H1 (cell line): ENCODE measurements around the gene PKP3. TPM values are rescaled to one million over a fixed set of nuclear protein-coding genes. Genes with fewer than 3 reads are reported as not detected.

Experiments used
- CTCF ChIA-PET: fragments of 300-600 bp; sonication (Branson Sonifier 250); formaldehyde crosslinking; loops from one replicate; lab custom pipeline; 2021; ENCODE audit not compliant: partially characterized antibody; lab: Charles Lee
- POLR2A ChIA-PET: fragments of 300-600 bp; sonication (Branson Sonifier 250); formaldehyde crosslinking; loops from one replicate; lab custom pipeline; 2021; ENCODE audit warnings: inconsistent platforms; ENCODE audit not compliant: partially characterized antibody; lab: Charles Lee
- DNase-seq, 2 experiments: peaks; one replicate each; pipeline versions ENCODE4 v3.0.0 to v3.0.0-alpha.2; 2010 to 2022; ENCODE audit warnings: low spot score in 2 of 2, low read depth in 1 of 2, mixed read lengths in 1 of 2
- FAIRE-seq: peaks from 2 replicates; lab custom pipeline; 2011; peaks lifted over from hg19 to GRCh38; lab: Jason Lieb, UNC
- H2AFZ ChIP-seq: 2 replicates; pipeline ENCODE4 v1.8.1; 2012; ENCODE audit warnings: low read length, inconsistent platforms
- H2AK5ac ChIP-seq: 2 replicates; pipeline ENCODE4 v1.6.1; 2013; ENCODE audit warnings: low read depth, low read length
- H2BK120ac ChIP-seq: replicated peaks from 2 replicates; pipeline ENCODE3; 2013; ENCODE audit warnings: low read depth, low read length, inconsistent platforms
- H2BK12ac ChIP-seq: 2 replicates; pipeline ENCODE4 v1.6.1; 2013; ENCODE audit warnings: low read depth, low read length
- H2BK15ac ChIP-seq: 2 replicates; pipeline ENCODE4 v1.6.1; 2013; ENCODE audit warnings: low read length
- H2BK20ac ChIP-seq: 2 replicates; pipeline ENCODE4 v1.6.1; 2013; ENCODE audit warnings: low read length
- H2BK5ac ChIP-seq: 2 replicates; pipeline ENCODE4 v1.6.1; 2013; ENCODE audit warnings: low read depth, low read length
- H3K14ac ChIP-seq: 2 replicates; pipeline ENCODE4 v1.6.1; 2013; ENCODE audit warnings: inconsistent platforms; ENCODE audit not compliant: insufficient read length
- H3K18ac ChIP-seq: 2 replicates; pipeline ENCODE4 v1.6.1; 2013; ENCODE audit warnings: low read length; ENCODE audit errors: extremely low read depth
- H3K23ac ChIP-seq: 2 replicates; pipeline ENCODE4 v1.6.1; 2013; ENCODE audit warnings: inconsistent platforms; ENCODE audit not compliant: insufficient read length
- H3K23me2 ChIP-seq: 2 replicates; pipeline ENCODE4 v1.6.1; 2013; ENCODE audit warnings: low read depth, low read length
- H3K27ac ChIP-seq: 2 replicates; pipeline ENCODE4 v1.6.1; 2011; ENCODE audit warnings: low read depth, low read length, inconsistent platforms
- H3K27me3 ChIP-seq, 4 experiments: replicated peaks in 1 of 4; 1 replicate in 1 of 4; 2 replicates in 3 of 4; pipeline versions ENCODE4 v1.6.1 to v1.8.1; 2011 to 2013; ENCODE audit warnings: low read length in 3 of 4, mild to moderate bottlenecking in 3 of 4, inconsistent platforms in 2 of 4, mixed read lengths in 2 of 4, moderate library complexity in 1 of 4; ENCODE audit not compliant: control insufficient read depth in 3 of 4, insufficient read depth in 3 of 4; ENCODE audit errors: extremely low read depth in 1 of 4
- H3K36me3 ChIP-seq, 4 experiments: 2 replicates each; pipeline versions ENCODE4 v1.6.1 to v1.8.1; 2011 to 2013; ENCODE audit warnings: mild to moderate bottlenecking in 4 of 4, low read length in 3 of 4, moderate library complexity in 2 of 4, control low read depth in 1 of 4, inconsistent platforms in 1 of 4; ENCODE audit not compliant: insufficient read depth in 4 of 4, control insufficient read depth in 2 of 4
- H3K4ac ChIP-seq: replicated peaks from 2 replicates; pipeline ENCODE3; 2013; ENCODE audit warnings: low read length, low read depth, mixed read lengths, inconsistent platforms; ENCODE audit not compliant: insufficient read length
- H3K4me1 ChIP-seq, 4 experiments: replicated peaks in 1 of 4; 1 replicate in 1 of 4; 2 replicates in 3 of 4; pipeline versions ENCODE4 v1.6.1 to v1.8.1; 2011 to 2013; ENCODE audit warnings: low read length in 3 of 4, inconsistent platforms in 2 of 4, mixed read lengths in 1 of 4; ENCODE audit not compliant: insufficient read depth in 4 of 4, control insufficient read depth in 3 of 4
- H3K4me2 ChIP-seq, 2 experiments: 2 replicates each; pipeline versions ENCODE4 v1.6.1 to v1.8.1; 2011 to 2013; ENCODE audit warnings: low read depth in 2 of 2, low read length in 2 of 2, control low read depth in 1 of 2, inconsistent platforms in 1 of 2, mild to moderate bottlenecking in 1 of 2; ENCODE audit not compliant: insufficient read depth in 1 of 2
- H3K4me3 ChIP-seq, 4 experiments: fragments of 200-600, 300-600 bp in 1 of 4; sonication (generic), shearing (Covaris generic), sonication (Bioruptor Twin) in 1 of 4; 2 replicates each; pipeline versions ENCODE4 v1.5.1 to v1.8.1; 2011 to 2016; ENCODE audit warnings: low read length in 4 of 4, low read depth in 3 of 4, control low read depth in 2 of 4, inconsistent platforms in 2 of 4, mild to moderate bottlenecking in 2 of 4, mixed read lengths in 1 of 4, moderate library complexity in 1 of 4; ENCODE audit not compliant: insufficient read depth in 2 of 4; ENCODE audit errors: extremely low read depth in 1 of 4
- H3K56ac ChIP-seq: replicated peaks from 2 replicates; pipeline ENCODE3; 2013; ENCODE audit warnings: low read depth, mild to moderate bottlenecking, mixed read lengths, low read length, inconsistent platforms; ENCODE audit not compliant: insufficient read length
- H3K79me1 ChIP-seq: 2 replicates; pipeline ENCODE4 v1.6.1; 2013; ENCODE audit warnings: low read depth, low read length, control low read depth
- H3K79me2 ChIP-seq, 2 experiments: 2 replicates each; pipeline versions ENCODE4 v1.6.1 to v1.8.1; 2012 to 2013; ENCODE audit warnings: low read length in 2 of 2, mild to moderate bottlenecking in 2 of 2, inconsistent platforms in 1 of 2; ENCODE audit not compliant: insufficient read depth in 2 of 2, control insufficient read depth in 1 of 2
- H3K9ac ChIP-seq, 4 experiments: replicated peaks in 1 of 4; 1 replicate in 1 of 4; 2 replicates in 3 of 4; pipeline versions ENCODE4 v1.6.1 to v1.8.1; 2011 to 2013; ENCODE audit warnings: low read depth in 3 of 4, low read length in 3 of 4, control low read depth in 2 of 4, mild to moderate bottlenecking in 2 of 4, moderate library complexity in 2 of 4, inconsistent platforms in 1 of 4; ENCODE audit errors: extremely low read depth in 1 of 4
- H3K9me3 ChIP-seq, 2 experiments: 2 replicates each; pipeline versions ENCODE4 v1.6.1 to v1.8.1; 2012 to 2013; ENCODE audit warnings: mild to moderate bottlenecking in 2 of 2, moderate library complexity in 2 of 2, control low read depth in 1 of 2, inconsistent platforms in 1 of 2, low read depth in 1 of 2, low read length in 1 of 2, mixed read lengths in 1 of 2; ENCODE audit not compliant: insufficient read depth in 2 of 2
- H4K20me1 ChIP-seq, 2 experiments: replicated peaks in 1 of 2; 2 replicates each; pipeline versions ENCODE3 to v1.8.1; 2011 to 2013; ENCODE audit warnings: inconsistent platforms in 2 of 2, low read length in 2 of 2, mild to moderate bottlenecking in 1 of 2; ENCODE audit not compliant: insufficient read depth in 2 of 2, control insufficient read depth in 1 of 2
- H4K5ac ChIP-seq: 2 replicates; pipeline ENCODE4 v1.6.1; 2013; ENCODE audit warnings: low read length, low read depth, mixed read lengths, inconsistent platforms; ENCODE audit not compliant: insufficient read length
- H4K8ac ChIP-seq: 2 replicates; pipeline ENCODE4 v1.8.0; 2013; ENCODE audit warnings: mild to moderate bottlenecking, moderate library complexity, low read length, inconsistent platforms; ENCODE audit not compliant: insufficient read depth; ENCODE audit errors: extremely low read depth
- H4K91ac ChIP-seq: replicated peaks from 2 replicates; pipeline ENCODE3; 2013; ENCODE audit warnings: low read length, mixed read lengths, inconsistent platforms; ENCODE audit not compliant: insufficient read length
- BCL11A ChIP-seq, 2 experiments: IDR thresholded peaks; one replicate each; pipeline ENCODE4 v1.6.1; 2011; ENCODE audit warnings: low read depth in 2 of 2, low read length in 2 of 2, mild to moderate bottlenecking in 2 of 2
- CHD2 ChIP-seq: IDR thresholded peaks from 2 replicates; pipeline ENCODE4 v1.6.1; 2012; ENCODE audit warnings: low read length, improper control_type of control experiment
- FOSL1 ChIP-seq: IDR thresholded peaks from 2 replicates; pipeline ENCODE4 v1.6.1; 2011; ENCODE audit warnings: mild to moderate bottlenecking, low read depth, low read length, moderate library complexity; ENCODE audit not compliant: insufficient read depth
- POLR2A ChIP-seq, 2 experiments: IDR thresholded peaks; 1 replicate in 1 of 2; 2 replicates in 1 of 2; pipeline ENCODE4 v1.6.1; 2011; ENCODE audit warnings: low read depth in 2 of 2, low read length in 2 of 2, mild to moderate bottlenecking in 2 of 2; ENCODE audit errors: control extremely low read depth in 1 of 2
- POLR2AphosphoS5 ChIP-seq: IDR thresholded peaks from 2 replicates; pipeline ENCODE4 v1.6.1; 2011; ENCODE audit warnings: low read depth, low read length
- RXRA ChIP-seq: IDR thresholded peaks from 2 replicates; pipeline ENCODE4 v1.6.1; 2011; ENCODE audit warnings: low read depth, mild to moderate bottlenecking, low read length, moderate library complexity; ENCODE audit not compliant: insufficient read depth
- YY1 ChIP-seq: IDR thresholded peaks from 2 replicates; pipeline ENCODE4 v1.6.1; 2011; ENCODE audit warnings: low read depth, mild to moderate bottlenecking, low read length
- WGBS, 2 experiments: shearing (Covaris generic) in 1 of 2; methylation state at CpG; one replicate each; pipeline versions ENCODE4 v1.1.6 to v1.1.7; 2013 to 2015; ENCODE audit warnings: low lambda C conversion rate in 2 of 2, mixed read lengths in 2 of 2, inconsistent platforms in 1 of 2, low coverage in 1 of 2, missing lambda C conversion rate in 1 of 2; ENCODE audit not compliant: insufficient replicate concordance in 2 of 2, insufficient coverage in 1 of 2, insufficient read length in 1 of 2; ENCODE audit errors: extremely low coverage in 1 of 2, missing lambda C conversion rate in 1 of 2; 5-methylcytosine and 5-hydroxymethylcytosine counted together
- polyA plus RNA-seq, 7 experiments: library from polyadenylated mRNA; depleted of rRNA in 3 of 7; stranded (reverse) in 5 of 7; unstranded in 2 of 7; fragments of >200 nt in 5 of 7; fragments of 200-250 nt in 2 of 7; gene quantifications; 1 replicate in 5 of 7; 2 replicates in 1 of 7; 4 replicates in 1 of 7; pipeline versions ENCODE4 v1.2.1 to v1.2.3, GENCODE V29; 2011 to 2013; ENCODE audit warnings: missing spikeins in 2 of 7, mixed read lengths in 2 of 7
- total RNA-seq: library from RNA; stranded (reverse); fragmentation: NEBNext Ultra II Directional; extraction: Animal tissue kit (Norgen Biotek cat#: 25700); gene quantifications from 2 replicates; pipeline ENCODE4 v1.2.1, GENCODE V29; 2021
- TF ChIP-seq, protein P1 (sequence below): IDR thresholded peaks from 2 replicates; pipeline ENCODE4 v1.6.1; 2011; ENCODE audit warnings: low read depth, mild to moderate bottlenecking, low read length; ENCODE audit not compliant: insufficient read depth

The PKP3 gene
- total and polyA plus RNA-seq, 2 of the 8 experiments (the other 6 are each of a cell fraction or from before 2014, with no cell fraction given) = 16.7 to 28.7 TPM

DNA sequence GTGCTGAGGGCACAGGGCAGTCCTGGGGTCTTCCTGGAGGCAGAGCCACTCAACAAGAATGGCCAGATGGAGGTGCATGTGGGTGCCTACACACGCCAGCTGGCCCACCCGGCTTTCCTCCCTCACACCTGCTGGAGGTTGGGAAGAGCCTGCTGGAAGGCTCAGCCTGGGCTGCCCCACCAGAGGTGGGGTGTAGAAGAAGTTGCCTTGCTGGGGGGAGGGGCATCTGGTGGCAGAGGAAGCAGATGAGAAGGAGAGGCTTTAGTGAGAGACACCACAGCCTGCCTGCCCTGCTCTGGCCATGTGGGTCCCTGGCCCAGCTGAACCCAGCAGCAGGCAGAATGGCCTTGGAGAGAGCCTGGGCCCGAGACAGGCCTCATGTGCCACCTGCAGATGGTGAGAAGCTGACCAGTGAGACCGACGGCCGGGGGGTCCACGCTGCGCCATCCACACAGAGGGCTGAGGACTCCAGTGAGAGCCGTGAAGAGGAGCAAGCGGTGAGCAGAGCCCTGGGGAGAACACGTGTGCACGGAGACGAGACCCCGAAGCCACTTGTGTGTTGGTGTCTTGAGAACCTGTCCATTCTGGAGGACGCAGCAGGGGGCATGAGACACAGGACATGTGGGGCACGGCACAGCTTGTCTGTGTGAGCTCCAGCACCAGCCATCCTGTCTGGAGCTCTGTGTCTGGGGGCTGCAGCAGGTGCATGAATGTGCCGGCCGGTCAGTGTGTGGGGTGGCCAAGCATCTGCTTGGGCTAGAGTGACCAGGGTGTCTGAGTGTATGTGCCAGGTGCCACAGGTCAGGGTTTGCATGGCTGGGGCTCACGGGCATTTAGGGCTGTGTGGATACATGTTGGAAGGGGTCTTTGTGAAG lies 22.1 kb upstream of the PKP3 start:
- Histone ChIP-seq H2BK20ac (no peak overlapping the region), H2AFZ (no peak overlapping the region), H3K27me3 (no peaks in the 10 kb centered on the region), H3K4me1 (peaks cover 0 to 10% (median 5%) of the 10 kb centered on the region in 4 experiments; a peak in 6 of 7 replicates), H3K23ac (no peak overlapping the region), H3K23me2 (peaks cover 3% of the 10 kb centered on the region; the same call in 1 of the 2 replicates), H3K4me2 (no peak overlapping the region), H2BK12ac (no peak overlapping the region), H3K4ac (no peak overlapping the region), H3K9me3 (no peaks in the 10 kb centered on the region), H3K18ac (no peak overlapping the region; the same call in 1 of the 2 replicates), H3K79me2 (peaks cover 0 to 15% of the 10 kb centered on the region in 2 experiments; a peak in 1 of 4 replicates), H3K9ac (no peak overlapping the region; a peak in 2 of 7 replicates), H3K36me3 (peaks cover 11 to 36% (median 15%) of the 10 kb centered on the region in 4 experiments; a peak in 7 of 8 replicates), H4K5ac (no peak overlapping the region), H3K4me3 (no peak overlapping the region), H2BK15ac (no peak overlapping the region), H2BK5ac (no peak overlapping the region), H4K8ac (0 out of 2 replicates have a peak overlapping the region, but pooled peaks have one; percentile 11), H3K14ac (no peak overlapping the region), H3K79me1 (peaks cover 7% of the 10 kb centered on the region), H2BK120ac (no peak overlapping the region), H2AK5ac (no peak overlapping the region), H4K20me1 (peaks cover 0 to 2% of the 10 kb centered on the region in 2 experiments), H3K56ac (no peak overlapping the region), H3K27ac (no peak overlapping the region; the same call in 1 of the 2 replicates), H4K91ac (no peak overlapping the region)
- WGBS, 2 experiments = 95% methylated on average over 19 of the region's 19 CpGs; no CpG with 5 or more reads in 1 of the 2 experiments
- DNase-seq = no peak
- no peak for TF ChIP-seq POLR2A (IDR thresholded peaks at IDR 0.05; ENCODE audit: control extremely low read depth in 1 of 2, low read depth in 2 of 2, low read length in 2 of 2)
- TF ChIP-seq, protein P1, sequence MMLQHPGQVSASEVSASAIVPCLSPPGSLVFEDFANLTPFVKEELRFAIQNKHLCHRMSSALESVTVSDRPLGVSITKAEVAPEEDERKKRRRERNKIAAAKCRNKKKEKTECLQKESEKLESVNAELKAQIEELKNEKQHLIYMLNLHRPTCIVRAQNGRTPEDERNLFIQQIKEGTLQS = no peak
- no peak for TF ChIP-seq FOSL1
- TF ChIP-seq CHD2 = no peak
- no peak for TF ChIP-seq BCL11A (IDR thresholded peaks at IDR 0.05; ENCODE audit: low read depth in 2 of 2, low read length in 2 of 2)
- no peak for TF ChIP-seq RXRA
- TF ChIP-seq POLR2AphosphoS5 = peak; percentile 49; the same call in 1 of the 2 replicates
- TF ChIP-seq YY1 = no peak
- CTCF ChIA-PET = interaction anchor here (0.7 to 13.4 kb wide), 13 partner anchors 8 to 121 kb away, joined by 3 to 212 read pairs (median 4); partner anchors contain the start of gene ANO9
- no peak for FAIRE-seq
- POLR2A ChIA-PET = interaction anchor here (0.6 to 3.2 kb wide), 10 partner anchors 8 to 165 kb away, joined by 3 to 19 read pairs (median 3); no protein-coding TSS in a partner anchor
